ENCODE measurements around the gene PPEF1.

The PPEF1 gene

GRCh38 chrX:18789916-18790315, 82.5 kb downstream of the PPEF1 start:
- Histone ChIP-seq H3F3A (ENCODE audit: control insufficient read depth, insufficient read depth) (no peaks in the 10 kb centered on the region), H3K9me2 (replicated peaks; ENCODE audit: control insufficient read depth, low read length) (no peaks in the 10 kb centered on the region), H4K20me1 (ENCODE audit: control insufficient read depth, insufficient read depth, low read depth, low read length) (no peaks in the 10 kb centered on the region), H3K36me3 (ENCODE audit: control insufficient read depth, low read length) (no peaks in the 10 kb centered on the region), H3K27me3 (ENCODE audit: control insufficient read depth, low read length) (no peaks in the 10 kb centered on the region), H3K4me1 (ENCODE audit: control insufficient read depth, low read length) (no peaks in the 10 kb centered on the region), H3K4me2 (ENCODE audit: low read length) (no peak overlapping the region), H3K79me2 (ENCODE audit: control insufficient read depth, low read length) (no peaks in the 10 kb centered on the region), H3K4me3 (ENCODE audit: low read length) (no peak overlapping the region), H3K9me3 (ENCODE audit: control insufficient read depth, insufficient read depth, low read length) (no peaks in the 10 kb centered on the region), H3K27ac (ENCODE audit: low read depth, low read length) (no peak overlapping the region)
- TF ChIP-seq, protein P1, sequence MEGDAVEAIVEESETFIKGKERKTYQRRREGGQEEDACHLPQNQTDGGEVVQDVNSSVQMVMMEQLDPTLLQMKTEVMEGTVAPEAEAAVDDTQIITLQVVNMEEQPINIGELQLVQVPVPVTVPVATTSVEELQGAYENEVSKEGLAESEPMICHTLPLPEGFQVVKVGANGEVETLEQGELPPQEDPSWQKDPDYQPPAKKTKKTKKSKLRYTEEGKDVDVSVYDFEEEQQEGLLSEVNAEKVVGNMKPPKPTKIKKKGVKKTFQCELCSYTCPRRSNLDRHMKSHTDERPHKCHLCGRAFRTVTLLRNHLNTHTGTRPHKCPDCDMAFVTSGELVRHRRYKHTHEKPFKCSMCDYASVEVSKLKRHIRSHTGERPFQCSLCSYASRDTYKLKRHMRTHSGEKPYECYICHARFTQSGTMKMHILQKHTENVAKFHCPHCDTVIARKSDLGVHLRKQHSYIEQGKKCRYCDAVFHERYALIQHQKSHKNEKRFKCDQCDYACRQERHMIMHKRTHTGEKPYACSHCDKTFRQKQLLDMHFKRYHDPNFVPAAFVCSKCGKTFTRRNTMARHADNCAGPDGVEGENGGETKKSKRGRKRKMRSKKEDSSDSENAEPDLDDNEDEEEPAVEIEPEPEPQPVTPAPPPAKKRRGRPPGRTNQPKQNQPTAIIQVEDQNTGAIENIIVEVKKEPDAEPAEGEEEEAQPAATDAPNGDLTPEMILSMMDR (IDR thresholded peaks at IDR 0.05; ENCODE audit: low read depth, low read length, poor library complexity, severe bottlenecking), result no peak
- TF ChIP-seq EZH2phosphoT487 (IDR thresholded peaks at IDR 0.05; ENCODE audit: borderline replicate concordance, low read length), result no peak

- Histone ChIP-seq H4K20me1 (ENCODE audit: control insufficient read depth, insufficient read depth, low read depth, low read length) (no peaks in the 10 kb centered on the region), H3K4me1 (ENCODE audit: control insufficient read depth, low read length) (no peaks in the 10 kb centered on the region), H3K36me3 (ENCODE audit: control insufficient read depth, low read length) (no peaks in the 10 kb centered on the region), H3K27ac (ENCODE audit: low read depth, low read length) (no peak overlapping the region), H3K4me2 (ENCODE audit: low read length) (no peak overlapping the region), H3K9me2 (replicated peaks; ENCODE audit: control insufficient read depth, low read length) (no peaks in the 10 kb centered on the region), H3F3A (ENCODE audit: control insufficient read depth, insufficient read depth) (no peaks in the 10 kb centered on the region), H3K27me3 (ENCODE audit: control insufficient read depth, low read length) (no peaks in the 10 kb centered on the region), H3K9me3 (ENCODE audit: control insufficient read depth, insufficient read depth, low read length) (no peaks in the 10 kb centered on the region), H3K4me3 (ENCODE audit: low read length) (no peak overlapping the region), H3K79me2 (ENCODE audit: control insufficient read depth, low read length) (no peaks in the 10 kb centered on the region)
- TF ChIP-seq, protein P1 (IDR thresholded peaks at IDR 0.05; ENCODE audit: low read depth, low read length, poor library complexity, severe bottlenecking), result no peak
- TF ChIP-seq EZH2phosphoT487 (IDR thresholded peaks at IDR 0.05; ENCODE audit: borderline replicate concordance, low read length), result no peak
These were observed 85.4 kb downstream of the PPEF1 start for GRCh38 chrX:18792828-18793227.

- H3K9me3 ChIP-seq (ENCODE audit: control insufficient read depth, insufficient read depth, low read length), result no peaks in the 10 kb centered on the region
- H3K4me3 ChIP-seq (ENCODE audit: low read length), result no peak overlapping the region
- H4K20me1 ChIP-seq (ENCODE audit: control insufficient read depth, insufficient read depth, low read depth, low read length), result no peaks in the 10 kb centered on the region
- TF ChIP-seq, protein P1 (IDR thresholded peaks at IDR 0.05; ENCODE audit: low read depth, low read length, poor library complexity, severe bottlenecking), result no peak
- TF ChIP-seq EZH2phosphoT487 (IDR thresholded peaks at IDR 0.05; ENCODE audit: borderline replicate concordance, low read length), result no peak
- no peaks in the 10 kb centered on the region for H3K79me2 ChIP-seq (ENCODE audit: control insufficient read depth, low read length)
- no peak overlapping the region for H3K27ac ChIP-seq (ENCODE audit: low read depth, low read length)
- H3K9me2 ChIP-seq (replicated peaks; ENCODE audit: control insufficient read depth, low read length), result no peaks in the 10 kb centered on the region
- H3K4me1 ChIP-seq (ENCODE audit: control insufficient read depth, low read length), result no peaks in the 10 kb centered on the region
- no peaks in the 10 kb centered on the region for H3K27me3 ChIP-seq (ENCODE audit: control insufficient read depth, low read length)
- H3K4me2 ChIP-seq (ENCODE audit: low read length), result no peak overlapping the region
- H3F3A ChIP-seq (ENCODE audit: control insufficient read depth, insufficient read depth), result no peaks in the 10 kb centered on the region
- no peaks in the 10 kb centered on the region for H3K36me3 ChIP-seq (ENCODE audit: control insufficient read depth, low read length)
These were observed 86.2 kb downstream of the PPEF1 start for GRCh38 chrX:18793601-18794089.

Measured in DOHH2 (cell line).